ENCODE measurements around the gene SCIMP.
A peak's percentile ranks its signal among the peaks of the same experiment; 100 is the strongest.
"Not testable (repeated sequence)": the region's sequence is repeated elsewhere in the genome, so short reads cannot be mapped to it uniquely, and the experiment has no call there.

The SCIMP gene

GRCh38 chr17:5191541-5192417 lies 42.9 kb downstream of the SCIMP start, which contains the start of gene ZNF594:
Gene ZNF594 (minus strand): TSS chr17:5191868. CDS start chr17:5184256, 7,612 bp downstream.
- peak; percentile 78 for TF ChIP-seq CTCF (IDR thresholded peaks at IDR 0.05; ENCODE audit: low read depth, low read length, missing control alignments)
- H3K4me3 ChIP-seq (ENCODE audit: low read depth, low read length), result peak within 1 kb of the TSS; percentile 70
- DNase-seq (ENCODE audit: low read depth), result peak; percentile 77
- in situ Hi-C loops (cut with HindIII; ENCODE audit: low sequenced_read_pairs), result no loop called here

- DNase-seq (ENCODE audit: low read depth), result no peak
- in situ Hi-C loops (cut with HindIII; ENCODE audit: low sequenced_read_pairs), result no loop called here
- H3K4me3 ChIP-seq (ENCODE audit: low read depth, low read length), result no peak overlapping the region
- no peak for TF ChIP-seq CTCF (IDR thresholded peaks at IDR 0.05; ENCODE audit: low read depth, low read length, missing control alignments)
Observed at GRCh38 chr17:5184288-5184687, 50.4 kb downstream of the SCIMP start.

GRCh38 chr17:5183410-5183793 lies 51.3 kb downstream of the SCIMP start:
- in situ Hi-C loops (cut with HindIII; ENCODE audit: low sequenced_read_pairs), result no loop called here
- DNase-seq (ENCODE audit: low read depth), result no peak
- H3K4me3 ChIP-seq (ENCODE audit: low read depth, low read length), result no peak overlapping the region
- no peak for TF ChIP-seq CTCF (IDR thresholded peaks at IDR 0.05; ENCODE audit: low read depth, low read length, missing control alignments)

GRCh38 chr17:5182597-5183409 lies 51.9 kb downstream of the SCIMP start:
- no peak for TF ChIP-seq CTCF (IDR thresholded peaks at IDR 0.05; ENCODE audit: low read depth, low read length, missing control alignments)
- no peak overlapping the region for H3K4me3 ChIP-seq (ENCODE audit: low read depth, low read length)
- DNase-seq (ENCODE audit: low read depth), result no peak
- in situ Hi-C loops (cut with HindIII; ENCODE audit: low sequenced_read_pairs), result no loop called here

- H3K4me3 ChIP-seq (ENCODE audit: low read depth, low read length), result no peak overlapping the region
- no peak for DNase-seq (ENCODE audit: low read depth)
- in situ Hi-C loops (cut with HindIII; ENCODE audit: low sequenced_read_pairs), result no loop called here
- TF ChIP-seq CTCF (IDR thresholded peaks at IDR 0.05; ENCODE audit: low read depth, low read length, missing control alignments), result no peak
Observed at GRCh38 chr17:5181509-5182305, 53.0 kb downstream of the SCIMP start.

GRCh38 chr17:5179003-5179402 lies 55.7 kb downstream of the SCIMP start:
- TF ChIP-seq CTCF (IDR thresholded peaks at IDR 0.05; ENCODE audit: low read depth, low read length, missing control alignments), result no peak
- in situ Hi-C loops (cut with HindIII; ENCODE audit: low sequenced_read_pairs), result no loop called here
- DNase-seq (ENCODE audit: low read depth), result no peak
- H3K4me3 ChIP-seq (ENCODE audit: low read depth, low read length), result no peak overlapping the region

GRCh38 chr17:5175027-5175426 lies 59.6 kb downstream of the SCIMP start:
- in situ Hi-C loops (cut with HindIII; ENCODE audit: low sequenced_read_pairs), result not testable (repeated sequence)

GRCh38 chr17:5165791-5166564 lies 68.7 kb downstream of the SCIMP start:
- DNase-seq (ENCODE audit: low read depth); in situ Hi-C loops (cut with HindIII; ENCODE audit: low sequenced_read_pairs): not testable (repeated sequence)

More at GRCh38 chr17:5175027-5175426, 59.6 kb downstream of the SCIMP start:
- not testable (repeated sequence) for H3K4me3 ChIP-seq (ENCODE audit: low read depth, low read length); DNase-seq (ENCODE audit: low read depth)

More at GRCh38 chr17:5165791-5166564, 68.7 kb downstream of the SCIMP start:
- not testable (repeated sequence) for H3K4me3 ChIP-seq (ENCODE audit: low read depth, low read length)

Data from astrocyte of the cerebellum (primary cell).